Prostate gland (tissue), 2 donors: ENCODE data around the gene EPN3. TPM values are rescaled to one million over a fixed set of nuclear protein-coding genes. Genes with fewer than 3 reads are reported as not detected.

ENCODE experiments used
- DNase-seq: peaks from one replicate; pipeline ENCODE4 v3.0.0-alpha.2; 2019; ENCODE audit warnings: low spot score
- H3K27ac ChIP-seq, 2 donors: fragments of 200-600 bp; sonication (generic); 2 replicates each; pipeline ENCODE4 v1.5.1; 2017 to 2019
- H3K27me3 ChIP-seq: fragments of 200-600 bp; sonication (generic); replicated peaks from 2 replicates; pipeline ENCODE4 v1.5.1; 2019; ENCODE audit not compliant: insufficient read depth
- H3K36me3 ChIP-seq, 2 donors: fragments of 200-600 bp; sonication (generic); 1 replicate in 1 of 2; 2 replicates in 1 of 2; pipeline versions ENCODE4 v1.5.1 to v1.8.1; 2017 to 2019
- H3K4me1 ChIP-seq: fragments of 200-600 bp; sonication (generic); replicated peaks from 2 replicates; pipeline ENCODE4 v1.5.1; 2019
- H3K4me3 ChIP-seq, 2 donors: fragments of 200-600 bp; sonication (generic); 2 replicates each; pipeline ENCODE4 v1.5.1; 2017 to 2019
- H3K9me3 ChIP-seq: fragments of 200-600 bp; sonication (generic); 2 replicates; pipeline ENCODE4 v1.5.1; 2017
- CTCF ChIP-seq, 4 experiments: fragments of 200-600 bp in 2 of 4; fragments of 450-650 bp in 2 of 4; sonication (generic) in 2 of 4; IDR thresholded peaks; 1 replicate in 3 of 4; 2 replicates in 1 of 4; pipeline ENCODE4 v1.5.1; 2016 to 2019; ENCODE audit warnings: antibody characterized with exemption in 4 of 4, mild to moderate bottlenecking in 2 of 4, moderate library complexity in 2 of 4
- POLR2A ChIP-seq: fragments of 450-650 bp; IDR thresholded peaks from one replicate; pipeline ENCODE4 v1.6.1; 2016; ENCODE audit warnings: antibody characterized with exemption, mild to moderate bottlenecking
- POLR2AphosphoS5 ChIP-seq: sonication (generic); formaldehyde crosslinking; IDR thresholded peaks from one replicate; pipeline ENCODE4 v1.6.1; 2017; ENCODE audit warnings: antibody characterized with exemption
- WGBS: methylation state at CpG from one replicate; pipeline ENCODE4 v1.1.5; 2018; 5-methylcytosine and 5-hydroxymethylcytosine counted together
- intact Hi-C: fragments of 100-400 bp; cut with DNase I; formaldehyde crosslinking; loops from one replicate; pipeline ENCODE4 v1.14.2; 2022
- total RNA-seq, 2 donors: library from RNA; depleted of rRNA; stranded (reverse); fragments of >200 nt; gene quantifications; one replicate each; pipeline ENCODE4 v1.1.0, GENCODE V29; 2016

EPN3 gene
- total RNA-seq, 2 donors from 2014 or later, result 60.8 to 108 TPM

GRCh38 chr17:50580646-50581045 lies 48.1 kb downstream of the EPN3 start:
- TF ChIP-seq POLR2AphosphoS5 (no peak), CTCF (IDR thresholded peaks at IDR 0.05) (no peak), POLR2A (no peak)
- H3K9me3 ChIP-seq, result no peaks in the 10 kb centered on the region
- H3K4me3 ChIP-seq, result no peak overlapping the region
- H3K27me3 ChIP-seq, result no peaks in the 10 kb centered on the region
- 94% methylated on average over 9 of the region's 9 CpGs for WGBS
- no peak for DNase-seq
- no peaks in the 10 kb centered on the region for H3K36me3 ChIP-seq
- intact Hi-C loops, result no loop called here
- no peak overlapping the region for H3K27ac ChIP-seq
- H3K4me1 ChIP-seq, result no peaks in the 10 kb centered on the region

DNA sequence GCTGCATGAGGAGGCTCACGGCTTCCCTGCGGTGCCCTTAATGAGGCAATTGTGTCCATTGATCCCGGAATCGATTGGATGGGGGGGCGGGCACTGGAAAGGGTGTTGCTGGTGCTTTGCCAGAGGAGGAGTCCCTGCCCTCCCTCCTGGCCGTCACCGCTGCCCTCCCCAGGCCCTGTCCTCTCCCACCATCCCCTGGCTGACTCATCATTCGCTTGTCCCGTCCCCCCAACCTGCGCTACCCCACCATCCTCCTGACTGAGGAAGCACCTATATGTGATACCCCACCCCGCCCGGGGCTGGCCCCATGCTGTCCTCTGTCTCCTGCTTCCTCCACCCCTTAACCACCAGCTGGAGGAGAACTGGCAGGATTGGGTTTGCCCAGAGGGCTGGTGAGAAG lies 48.8 kb downstream of the EPN3 start:
- Histone ChIP-seq H3K4me1 (no peaks in the 10 kb centered on the region), H3K27me3 (no peaks in the 10 kb centered on the region), H3K36me3 (no peaks in the 10 kb centered on the region), H3K27ac (no peak overlapping the region), H3K4me3 (no peak overlapping the region), H3K9me3 (no peaks in the 10 kb centered on the region)
- WGBS, result 96% methylated on average over 12 of the region's 12 CpGs
- TF ChIP-seq POLR2AphosphoS5 (no peak), CTCF (IDR thresholded peaks at IDR 0.05) (no peak), POLR2A (no peak)
- no peak for DNase-seq
- intact Hi-C loops, result no loop called here

DNA sequence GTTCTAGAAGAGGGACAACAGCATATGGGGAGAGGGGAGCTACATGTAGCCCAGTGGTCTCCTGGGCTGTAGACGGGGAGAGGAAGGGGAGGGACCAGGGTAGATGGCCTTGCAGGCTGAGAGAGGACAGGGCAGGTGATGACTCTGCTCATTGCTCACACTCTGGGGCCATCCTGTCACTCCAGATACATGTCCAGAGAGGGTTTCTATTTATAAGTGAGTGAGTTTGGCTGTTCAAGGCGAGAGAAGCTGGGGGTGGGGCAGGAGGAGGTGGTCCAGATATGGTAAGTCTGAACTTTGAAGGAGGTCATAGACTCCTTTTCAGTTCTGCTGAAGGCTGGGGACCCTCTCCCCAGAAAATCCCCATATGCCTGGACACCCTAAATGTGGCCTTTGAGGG lies 50.2 kb downstream of the EPN3 start:
- Histone ChIP-seq H3K27ac (no peak overlapping the region), H3K27me3 (no peaks in the 10 kb centered on the region), H3K9me3 (no peaks in the 10 kb centered on the region), H3K36me3 (no peaks in the 10 kb centered on the region), H3K4me1 (no peaks in the 10 kb centered on the region), H3K4me3 (no peak overlapping the region)
- intact Hi-C loops, result no loop called here
- TF ChIP-seq POLR2AphosphoS5 (no peak), POLR2A (no peak), CTCF (IDR thresholded peaks at IDR 0.05) (no peak)
- no peak for DNase-seq
- WGBS, result 78% methylated on average over 2 of the region's 2 CpGs

DNA sequence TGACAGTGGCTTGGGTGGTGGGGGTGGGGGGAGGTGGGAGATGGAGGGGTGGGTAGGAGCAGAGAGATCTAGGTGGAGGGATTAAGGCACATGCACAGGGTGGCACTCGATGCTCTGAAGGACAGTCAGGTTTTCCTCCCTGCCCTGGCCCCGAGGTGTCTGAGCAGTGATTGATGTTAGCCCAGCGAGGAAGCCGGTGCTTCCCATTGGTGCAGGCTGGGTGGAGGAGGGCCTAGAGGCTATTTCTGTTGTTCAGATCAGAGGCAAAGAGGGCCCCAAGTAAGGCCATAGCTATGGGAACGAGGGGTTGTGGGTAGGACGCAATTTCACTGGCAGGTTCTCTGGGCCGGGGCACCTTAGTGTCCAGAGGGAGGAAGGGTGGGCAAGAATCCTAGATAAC lies 51.1 kb downstream of the EPN3 start:
- H3K27me3 ChIP-seq, result no peaks in the 10 kb centered on the region
- peaks cover 3% of the 10 kb centered on the region for H3K4me1 ChIP-seq
- no peak overlapping the region for H3K27ac ChIP-seq
- intact Hi-C loops, result no loop called here
- no peaks in the 10 kb centered on the region for H3K36me3 ChIP-seq
- DNase-seq, result no peak
- 78% methylated on average over 7 of the region's 7 CpGs for WGBS
- H3K4me3 ChIP-seq, result no peak overlapping the region
- TF ChIP-seq POLR2AphosphoS5, result no peak
- TF ChIP-seq CTCF (IDR thresholded peaks at IDR 0.05), result no peak
- no peak for TF ChIP-seq POLR2A
- H3K9me3 ChIP-seq, result no peaks in the 10 kb centered on the region

GRCh38 chr17:50584116-50584515 lies 51.6 kb downstream of the EPN3 start:
- H3K4me3 ChIP-seq, result no peak overlapping the region
- H3K36me3 ChIP-seq, result no peaks in the 10 kb centered on the region
- no peak for DNase-seq
- WGBS, result 53% methylated on average over 4 of the region's 4 CpGs
- TF ChIP-seq POLR2AphosphoS5, result no peak
- no peak for TF ChIP-seq CTCF (IDR thresholded peaks at IDR 0.05)
- TF ChIP-seq POLR2A, result no peak
- no peak overlapping the region for H3K27ac ChIP-seq
- H3K27me3 ChIP-seq, result no peaks in the 10 kb centered on the region
- peaks cover 8% of the 10 kb centered on the region for H3K4me1 ChIP-seq
- intact Hi-C loops, result no loop called here
- no peaks in the 10 kb centered on the region for H3K9me3 ChIP-seq
